ENCODE results near the gene GRK7.
"Not testable (repeated sequence)": the region's sequence is repeated elsewhere in the genome, so short reads cannot be mapped to it uniquely, and the experiment has no call there.

GRK7 gene

DNA sequence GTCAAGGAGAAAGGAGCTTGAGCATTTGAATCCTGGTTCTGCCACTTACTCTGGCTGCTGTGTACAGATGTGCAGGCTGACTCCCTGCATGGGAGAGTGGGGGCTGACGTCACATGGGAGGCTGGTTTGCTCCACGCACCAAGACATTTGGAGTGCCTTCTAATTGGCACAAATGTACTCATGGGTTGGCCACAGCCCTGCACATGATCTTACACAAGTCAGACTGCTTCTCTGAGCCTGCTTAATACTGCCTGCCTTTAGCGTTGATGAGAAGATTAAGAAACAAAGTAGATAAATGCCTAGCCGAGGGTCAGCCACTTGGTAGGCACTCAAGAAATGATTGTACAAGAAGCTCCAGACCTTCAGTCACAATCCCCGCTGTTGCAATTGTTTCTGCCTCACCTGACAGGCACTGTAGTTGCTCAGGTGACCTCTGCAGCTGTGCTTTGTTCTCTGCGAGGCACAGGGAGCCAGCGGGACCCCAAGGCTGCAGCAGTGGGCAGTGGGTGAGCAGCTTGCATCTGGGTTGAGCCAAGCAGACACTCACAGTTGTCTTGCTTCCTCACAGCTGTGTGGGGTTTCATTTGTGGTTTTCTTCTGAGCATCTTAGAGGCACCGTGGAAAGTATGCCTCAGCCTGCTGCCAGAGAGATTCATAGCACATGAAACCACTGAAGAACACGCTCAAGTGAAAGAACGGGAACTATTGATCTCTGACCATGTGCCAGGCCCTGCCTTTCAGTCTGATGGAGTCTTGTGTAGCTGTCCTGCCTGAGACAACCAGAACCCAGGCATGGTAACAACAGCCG lies 33.1 kb downstream of the GRK7 start:
- DNase-seq (ENCODE audit: low spot score): no peak

DNA sequence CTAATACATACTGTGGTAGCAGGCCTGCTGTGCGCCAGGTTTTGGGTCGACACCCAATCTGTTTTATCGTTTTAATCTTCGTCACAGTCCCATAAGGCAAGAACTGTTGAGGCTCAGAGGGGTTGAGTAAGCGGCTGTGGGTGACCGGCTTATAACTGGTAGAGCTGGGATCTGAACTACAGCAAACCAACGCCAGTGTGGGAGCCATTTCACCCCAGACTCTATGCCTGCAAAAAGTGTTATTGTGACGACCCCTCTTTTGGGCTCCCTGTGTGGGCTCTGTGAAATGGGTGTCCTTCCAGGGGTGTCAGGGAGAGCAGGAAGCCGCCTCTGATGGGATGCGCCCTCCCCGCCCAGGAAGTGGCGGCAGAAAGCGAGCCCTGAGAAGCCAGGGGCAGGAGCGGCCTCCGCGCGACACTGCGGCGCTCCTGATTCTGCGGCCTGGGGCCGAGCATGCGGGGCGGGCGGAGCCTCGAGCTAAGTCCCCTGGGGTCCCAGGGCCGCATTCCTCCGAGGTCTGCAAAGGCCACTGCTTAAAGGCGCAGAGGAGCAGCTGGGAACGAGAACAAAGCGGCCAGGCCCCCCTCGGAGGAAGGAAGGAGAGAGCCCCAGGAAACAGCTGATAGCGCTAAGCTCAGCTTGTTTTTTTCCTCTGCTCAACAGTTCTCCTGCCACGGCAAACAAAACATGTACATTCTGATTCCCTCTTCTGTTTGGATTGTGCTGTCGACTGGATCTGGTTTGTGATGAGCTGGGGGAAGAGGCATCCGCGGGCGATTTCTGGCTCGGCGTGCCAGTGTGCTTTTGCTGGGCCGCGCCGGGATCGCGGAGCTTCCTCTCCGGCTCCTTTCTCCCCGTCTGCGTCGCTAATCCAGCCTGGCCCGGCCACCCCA lies 33.9 kb downstream of the GRK7 start:
- no peak for DNase-seq (ENCODE audit: low spot score)

DNA sequence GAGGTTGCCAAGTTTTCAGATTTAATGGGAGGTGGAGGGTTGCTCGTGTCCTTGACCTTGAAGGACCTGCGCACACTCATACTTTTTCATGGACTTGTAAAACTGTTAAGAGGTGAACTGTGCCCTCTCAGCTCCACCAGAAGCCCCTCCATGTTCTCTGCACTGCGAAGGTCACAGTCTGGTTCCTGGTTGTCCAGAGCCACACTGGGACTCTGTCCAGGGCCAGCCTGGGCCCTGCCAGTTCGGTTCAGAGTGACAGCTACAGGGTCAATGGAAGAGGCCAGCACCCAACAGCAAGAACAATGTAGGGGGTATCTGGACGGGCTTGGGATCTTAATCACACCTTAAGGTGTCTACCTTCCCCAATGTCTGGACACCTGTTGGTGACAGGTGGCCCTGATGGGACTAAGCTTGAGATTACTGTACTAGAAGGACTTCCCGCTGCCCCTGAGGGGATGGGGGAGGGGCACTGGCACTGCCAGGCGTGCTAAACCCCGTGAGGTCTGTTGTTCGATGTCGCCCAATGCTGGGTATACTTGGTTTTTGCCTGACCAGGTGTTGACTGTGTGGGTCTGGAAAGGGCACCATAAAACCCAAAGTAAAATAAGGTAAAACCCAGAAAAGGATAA lies 34.7 kb downstream of the GRK7 start:
- no peak for DNase-seq (ENCODE audit: low spot score)

- no peak for DNase-seq (ENCODE audit: low spot score)
These were observed 35.2 kb downstream of the GRK7 start for GRCh38 chr3:141798448-141798845.

DNA sequence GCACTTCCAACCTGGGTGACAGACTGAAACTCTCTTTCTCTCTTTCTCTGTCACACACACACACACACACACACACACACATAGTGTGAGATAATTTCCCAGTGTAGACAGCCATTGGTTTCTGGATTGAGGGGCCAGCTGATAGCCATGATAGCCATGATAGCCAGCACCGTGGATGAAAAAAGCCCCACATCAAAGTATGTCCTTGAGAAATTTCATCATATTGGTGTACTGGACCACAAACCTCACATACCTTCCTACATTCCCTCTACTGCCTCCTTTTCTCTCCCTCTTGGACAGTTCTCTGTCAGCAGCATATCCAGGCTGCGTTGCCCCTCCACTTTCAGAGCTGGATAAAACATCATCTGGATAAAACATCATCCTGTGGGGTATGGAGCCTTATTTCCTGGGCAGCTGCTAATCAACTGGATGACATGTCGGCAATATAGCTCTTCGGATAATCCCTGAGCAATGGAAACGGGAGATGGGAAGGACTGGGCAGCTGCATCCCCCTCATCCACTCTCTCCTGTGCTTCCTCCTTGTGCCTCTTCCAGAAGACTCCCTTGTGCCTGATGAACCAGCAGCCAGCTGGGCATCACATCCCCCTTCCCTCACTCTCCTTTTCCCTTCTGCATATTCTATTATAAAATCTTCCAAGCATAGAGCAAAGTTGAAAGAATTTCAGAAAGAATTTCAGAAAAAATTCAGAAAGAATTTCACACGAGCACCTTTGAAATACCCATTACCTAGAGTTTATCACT lies 39.3 kb downstream of the GRK7 start:
- DNase-seq (ENCODE audit: low spot score): no peak

- DNase-seq (ENCODE audit: low spot score): not testable (repeated sequence)
These were observed 40.3 kb downstream of the GRK7 start for GRCh38 chr3:141803538-141803937.

GRCh38 chr3:141804447-141804777 lies 41.2 kb downstream of the GRK7 start:
- DNase-seq (ENCODE audit: low spot score): no peak

- no peak for DNase-seq (ENCODE audit: low spot score)
These were observed 41.8 kb downstream of the GRK7 start for GRCh38 chr3:141804778-141805639.

GRCh38 chr3:141807277-141808033 lies 44.2 kb downstream of the GRK7 start:
- no peak for DNase-seq (ENCODE audit: low spot score)

- no peak for DNase-seq (ENCODE audit: low spot score)
These were observed 45.4 kb downstream of the GRK7 start for GRCh38 chr3:141808586-141808985.

DNA sequence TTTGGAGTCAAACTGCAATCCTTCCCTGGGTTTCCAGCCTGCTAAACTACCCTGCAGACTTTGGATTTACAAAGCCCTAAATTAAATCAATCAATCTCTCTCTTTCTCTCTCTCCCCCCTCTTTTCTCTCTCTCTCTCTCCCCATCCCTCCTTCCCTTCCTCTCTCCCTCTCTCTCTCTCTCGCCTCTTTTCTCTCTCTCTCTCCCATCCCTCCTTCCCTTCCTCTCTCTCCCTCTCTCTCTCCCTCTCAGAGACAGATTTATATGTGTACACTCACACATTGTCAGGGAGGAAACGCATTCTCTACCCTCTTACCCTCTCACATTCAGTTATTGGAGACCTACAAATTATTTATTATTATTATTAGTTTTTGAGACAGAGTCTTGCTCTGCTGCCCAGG lies 47.0 kb downstream of the GRK7 start:
- DNase-seq (ENCODE audit: low spot score): no peak

GRCh38 chr3:141811348-141811747 lies 48.1 kb downstream of the GRK7 start:
- DNase-seq (ENCODE audit: low spot score): no peak

- DNase-seq (ENCODE audit: low spot score): no peak
These were observed 48.9 kb downstream of the GRK7 start for GRCh38 chr3:141812084-141812483.

GRCh38 chr3:141812586-141812985 lies 49.4 kb downstream of the GRK7 start:
- DNase-seq (ENCODE audit: low spot score): no peak
